Sciatic nerve (tissue), 2 donors: ENCODE results near the gene ATP6V1D. TPM values are rescaled to one million over a fixed set of nuclear protein-coding genes. Genes with fewer than 3 reads are reported as not detected.
"Not testable (repeated sequence)": the region's sequence is repeated elsewhere in the genome, so short reads cannot be mapped to it uniquely, and the experiment has no call there.

Source experiments
- ATAC-seq: fragments of 200-7000 bp; cut with Tn5 transposase; one replicate; pipeline ENCODE4 v1.9.1; 2020; ENCODE audit warnings: mild to moderate bottlenecking, moderate library complexity
- DNase-seq: peaks from one replicate; pipeline ENCODE4 v3.0.0-alpha.2; 2020; ENCODE audit warnings: low spot score
- intact Hi-C: fragments of 100-400 bp; cut with DNase I; formaldehyde crosslinking; loops from one replicate; pipeline ENCODE4 v1.14.2; 2022
- total RNA-seq: library from RNA; stranded (reverse); fragmentation: NEBNext Ultra II Directional; extraction: Animal tissue kit (Norgen Biotek cat#: 25700); gene quantifications from one replicate; pipeline ENCODE4 v1.2.1, GENCODE V29; 2021
- donor health status: DM: no; HTN: no; CAD: no.
- donor health status: DM: no; HTN: no; CAD: no.

The ATP6V1D gene
- 46.0 TPM for total RNA-seq

GRCh38 chr14:67359775-67360469 is at the start of gene ATP6V1D, which contains the start of gene EIF2S1:
Gene ATP6V1D (minus strand): TSS chr14:67359804. CDS start chr14:67359698, 106 bp downstream.
Gene EIF2S1 (plus strand): TSS chr14:67360328. CDS start chr14:67364768, 4,440 bp downstream.
- peak; percentile 100 for ATAC-seq
- DNase-seq = peak; percentile 100
- intact Hi-C loops = no loop called here

- ATAC-seq, DNase-seq, intact Hi-C loops: not testable (repeated sequence)
Measured at GRCh38 chr14:67408122-67408801, 48.7 kb upstream of the ATP6V1D start.

- ATAC-seq (no peak), DNase-seq (no peak)
- intact Hi-C loops = no loop called here
Measured at GRCh38 chr14:67405771-67406170, 46.2 kb upstream of the ATP6V1D start.

GRCh38 chr14:67400434-67400833 is 40.8 kb upstream of the ATP6V1D start:
- DNase-seq = no peak
- intact Hi-C loops = no loop called here
- ATAC-seq = no peak

GRCh38 chr14:67397536-67397935 is 37.9 kb upstream of the ATP6V1D start:
- DNase-seq = no peak
- no peak for ATAC-seq
- intact Hi-C loops = no loop called here

- intact Hi-C loops = no loop called here
- ATAC-seq = no peak
- no peak for DNase-seq
Measured at GRCh38 chr14:67396381-67396970, 36.9 kb upstream of the ATP6V1D start.

GRCh38 chr14:67395876-67396189 is 36.2 kb upstream of the ATP6V1D start:
- DNase-seq (no peak), ATAC-seq (no peak)
- intact Hi-C loops = no loop called here

GRCh38 chr14:67395086-67395875 is 35.7 kb upstream of the ATP6V1D start:
- ATAC-seq = no peak

GRCh38 chr14:67393689-67394088 is 34.1 kb upstream of the ATP6V1D start:
- no peak for DNase-seq
- intact Hi-C loops = no loop called here
- no peak for ATAC-seq

More at GRCh38 chr14:67395086-67395875, 35.7 kb upstream of the ATP6V1D start:
- no peak for DNase-seq
- intact Hi-C loops = no loop called here

GRCh38 chr14:67392800-67393199 is 33.2 kb upstream of the ATP6V1D start:
- DNase-seq = no peak
- intact Hi-C loops = no loop called here
- ATAC-seq = no peak

GRCh38 chr14:67392123-67392522 is 32.5 kb upstream of the ATP6V1D start:
- ATAC-seq (no peak), DNase-seq (no peak)
- intact Hi-C loops = no loop called here

- ATAC-seq (no peak), DNase-seq (no peak)
- intact Hi-C loops = no loop called here
Measured at GRCh38 chr14:67391268-67391667, 31.7 kb upstream of the ATP6V1D start.

- no peak for DNase-seq
- intact Hi-C loops = no loop called here
- ATAC-seq = no peak
Measured at GRCh38 chr14:67389811-67390534, 30.4 kb upstream of the ATP6V1D start.

GRCh38 chr14:67389275-67389674 is 29.7 kb upstream of the ATP6V1D start:
- intact Hi-C loops = no loop called here
- ATAC-seq (no peak), DNase-seq (no peak)

GRCh38 chr14:67387195-67387594 is 27.6 kb upstream of the ATP6V1D start:
- intact Hi-C loops = no loop called here
- DNase-seq (no peak), ATAC-seq (no peak)

- intact Hi-C loops = no loop called here
- ATAC-seq (no peak), DNase-seq (no peak)
Measured at GRCh38 chr14:67385618-67386017, 26.0 kb upstream of the ATP6V1D start.

GRCh38 chr14:67385120-67385519 is 25.5 kb upstream of the ATP6V1D start:
- ATAC-seq (no peak), DNase-seq (no peak)
- intact Hi-C loops = no loop called here

GRCh38 chr14:67377916-67378315 is 18.3 kb upstream of the ATP6V1D start:
- no peak for DNase-seq
- ATAC-seq = no peak
- intact Hi-C loops = no loop called here

- intact Hi-C loops = no loop called here
- no peak for ATAC-seq
- no peak for DNase-seq
Measured at GRCh38 chr14:67373347-67373746, 13.7 kb upstream of the ATP6V1D start.
